SK-N-SH (cell line): ENCODE data around the gene RNF13.
"Not testable (repeated sequence)": the region's sequence is repeated elsewhere in the genome, so short reads cannot be mapped to it uniquely, and the experiment has no call there.

Experiments used
- CTCF ChIP-seq: fragments of 200-600 bp; sonication (generic); IDR thresholded peaks from 2 replicates; pipeline ENCODE4 v1.6.1; 2017; ENCODE audit warnings: antibody characterized with exemption, mild to moderate bottlenecking, moderate library complexity
- EZH2phosphoT487 ChIP-seq: fragments of 200-600 bp; sonication (generic); IDR thresholded peaks from 2 replicates; pipeline ENCODE4 v1.6.1; 2017; ENCODE audit warnings: low read depth, mixed run types, mild to moderate bottlenecking, antibody characterized with exemption, moderate library complexity, borderline replicate concordance
- SMC3 ChIP-seq: IDR thresholded peaks from 2 replicates; pipeline ENCODE4 v1.6.1; 2012; ENCODE audit warnings: low read depth, low read length, improper control_type of control experiment

- not testable (repeated sequence) for TF ChIP-seq CTCF, SMC3, EZH2phosphoT487
Measured at GRCh38 chr3:149943966-149944365, 131.0 kb downstream of the RNF13 start.
